ENCODE results near the gene PPP1R37.

GRCh38 chr19:45187421-45188100 is 94.6 kb downstream of the PPP1R37 start:
- TF ChIP-seq REST (IDR thresholded peaks at IDR 0.05; ENCODE audit: insufficient read depth in 1 of 2, low read depth in 2 of 2, low read length in 2 of 2) = no peak
- TF ChIP-seq POLR2AphosphoS5 (IDR thresholded peaks at IDR 0.05; ENCODE audit: low read depth, low read length) = no peak
- no peak for TF ChIP-seq SIN3A (IDR thresholded peaks at IDR 0.05; ENCODE audit: borderline replicate concordance, insufficient read depth, low read length)
- no peak for TF ChIP-seq TAF1 (IDR thresholded peaks at IDR 0.05; ENCODE audit: borderline replicate concordance, insufficient read depth, low read length)
